BLaER1 (cell line): ENCODE results near the gene PSMD3.

Experiments used
- H3K27ac ChIP-seq: shearing (Covaris generic); formaldehyde crosslinking; 2 replicates; pipeline ENCODE4 v1.8.1; 2022
- H3K27me3 ChIP-seq: shearing (Covaris generic); formaldehyde crosslinking; 2 replicates; pipeline ENCODE4 v1.8.1; 2022
- H3K36me3 ChIP-seq: shearing (Covaris generic); formaldehyde crosslinking; 2 replicates; pipeline ENCODE4 v1.8.1; 2022
- H3K4me1 ChIP-seq: shearing (Covaris generic); formaldehyde crosslinking; 2 replicates; pipeline ENCODE4 v1.8.1; 2022
- H3K4me2 ChIP-seq: shearing (Covaris generic); formaldehyde crosslinking; 2 replicates; pipeline ENCODE4 v1.8.1; 2022
- H3K4me3 ChIP-seq: shearing (Covaris generic); formaldehyde crosslinking; 2 replicates; pipeline ENCODE4 v1.8.1; 2022
- H3K9ac ChIP-seq: shearing (Covaris generic); formaldehyde crosslinking; 2 replicates; pipeline ENCODE4 v1.8.1; 2022
- H3K9me3 ChIP-seq: shearing (Covaris generic); formaldehyde crosslinking; 2 replicates; pipeline ENCODE4 v1.8.1; 2022
- H4K20me1 ChIP-seq: shearing (Covaris generic); formaldehyde crosslinking; 2 replicates; pipeline ENCODE4 v1.8.1; 2022
- Cebpa-rat ChIP-seq: shearing (Covaris generic); IDR thresholded peaks from 2 replicates; pipeline ENCODE4 v1.8.1; 2022

PSMD3 gene

GRCh38 chr17:40021451-40021971 lies 40.9 kb downstream of the PSMD3 start:
- TF ChIP-seq Cebpa-rat, result no peak
- Histone ChIP-seq H3K27ac (no peak overlapping the region), H3K9me3 (no peaks in the 10 kb centered on the region), H3K4me3 (no peak overlapping the region), H3K27me3 (no peaks in the 10 kb centered on the region), H3K4me2 (no peak overlapping the region), H3K4me1 (no peaks in the 10 kb centered on the region), H3K36me3 (peaks cover 85% of the 10 kb centered on the region), H4K20me1 (no peaks in the 10 kb centered on the region), H3K9ac (peak overlapping the region; percentile 34; the same call in 1 of the 2 replicates)

GRCh38 chr17:40022497-40022896 lies 41.9 kb downstream of the PSMD3 start:
- Histone ChIP-seq H4K20me1 (no peaks in the 10 kb centered on the region), H3K9ac (no peak overlapping the region), H3K4me3 (no peak overlapping the region), H3K4me2 (no peak overlapping the region), H3K9me3 (no peaks in the 10 kb centered on the region), H3K27me3 (no peaks in the 10 kb centered on the region), H3K36me3 (peaks cover 90% of the 10 kb centered on the region), H3K27ac (no peak overlapping the region), H3K4me1 (no peaks in the 10 kb centered on the region)
- TF ChIP-seq Cebpa-rat, result no peak

GRCh38 chr17:40022961-40023541 lies 42.4 kb downstream of the PSMD3 start:
- no peak for TF ChIP-seq Cebpa-rat
- no peak overlapping the region for H3K4me2 ChIP-seq
- no peak overlapping the region for H3K27ac ChIP-seq
- no peaks in the 10 kb centered on the region for H3K4me1 ChIP-seq
- no peaks in the 10 kb centered on the region for H4K20me1 ChIP-seq
- no peak overlapping the region for H3K9ac ChIP-seq
- peaks cover 93% of the 10 kb centered on the region for H3K36me3 ChIP-seq
- no peaks in the 10 kb centered on the region for H3K9me3 ChIP-seq
- H3K27me3 ChIP-seq, result no peaks in the 10 kb centered on the region
- no peak overlapping the region for H3K4me3 ChIP-seq

- no peaks in the 10 kb centered on the region for H3K27me3 ChIP-seq
- no peak overlapping the region for H3K4me3 ChIP-seq
- no peak overlapping the region for H3K4me2 ChIP-seq
- H3K9ac ChIP-seq, result no peak overlapping the region
- no peaks in the 10 kb centered on the region for H3K4me1 ChIP-seq
- H3K9me3 ChIP-seq, result no peaks in the 10 kb centered on the region
- TF ChIP-seq Cebpa-rat, result no peak
- H3K27ac ChIP-seq, result no peak overlapping the region
- no peaks in the 10 kb centered on the region for H4K20me1 ChIP-seq
- peaks cover 99% of the 10 kb centered on the region for H3K36me3 ChIP-seq
Measured at GRCh38 chr17:40023590-40024292, 43.1 kb downstream of the PSMD3 start.

- no peaks in the 10 kb centered on the region for H3K9me3 ChIP-seq
- no peaks in the 10 kb centered on the region for H3K4me1 ChIP-seq
- no peak overlapping the region for H3K27ac ChIP-seq
- H3K36me3 ChIP-seq, result peaks cover 99% of the 10 kb centered on the region
- H3K4me2 ChIP-seq, result no peak overlapping the region
- H3K4me3 ChIP-seq, result no peak overlapping the region
- TF ChIP-seq Cebpa-rat, result no peak
- H3K27me3 ChIP-seq, result no peaks in the 10 kb centered on the region
- H3K9ac ChIP-seq, result no peak overlapping the region
- no peaks in the 10 kb centered on the region for H4K20me1 ChIP-seq
Measured at GRCh38 chr17:40024901-40025300, 44.3 kb downstream of the PSMD3 start.

GRCh38 chr17:40025559-40025958 lies 45.0 kb downstream of the PSMD3 start:
- Histone ChIP-seq H3K36me3 (peaks cover 99% of the 10 kb centered on the region), H3K9me3 (no peaks in the 10 kb centered on the region), H3K27ac (no peak overlapping the region), H3K4me2 (no peak overlapping the region), H3K27me3 (no peaks in the 10 kb centered on the region), H3K4me3 (no peak overlapping the region), H3K4me1 (peaks cover under 1% of the 10 kb centered on the region; the same call in 1 of the 2 replicates), H3K9ac (peak overlapping the region; percentile 9; the same call in 1 of the 2 replicates), H4K20me1 (no peaks in the 10 kb centered on the region)
- TF ChIP-seq Cebpa-rat, result no peak

- Histone ChIP-seq H3K4me1 (peaks cover 7% of the 10 kb centered on the region), H3K9ac (no peak overlapping the region; the same call in 1 of the 2 replicates), H3K27ac (no peak overlapping the region), H3K9me3 (no peaks in the 10 kb centered on the region), H3K27me3 (no peaks in the 10 kb centered on the region), H3K36me3 (peaks cover 99% of the 10 kb centered on the region), H4K20me1 (no peaks in the 10 kb centered on the region), H3K4me2 (no peak overlapping the region), H3K4me3 (no peak overlapping the region)
- no peak for TF ChIP-seq Cebpa-rat
Measured at GRCh38 chr17:40025991-40026815, 45.6 kb downstream of the PSMD3 start.

- Histone ChIP-seq H3K36me3 (peaks cover 99% of the 10 kb centered on the region), H3K27ac (no peak overlapping the region)
Measured at GRCh38 chr17:40026816-40027613, 46.4 kb downstream of the PSMD3 start.

GRCh38 chr17:40027614-40028012 lies 47.0 kb downstream of the PSMD3 start:
- Histone ChIP-seq H3K4me3 (no peak overlapping the region), H3K27me3 (no peaks in the 10 kb centered on the region), H3K4me2 (no peak overlapping the region), H3K27ac (no peak overlapping the region), H3K36me3 (peaks cover 99% of the 10 kb centered on the region), H4K20me1 (no peaks in the 10 kb centered on the region), H3K9ac (0 out of 2 replicates have a peak overlapping the region, but pooled peaks have one; percentile 29), H3K4me1 (peaks cover 18% of the 10 kb centered on the region), H3K9me3 (no peaks in the 10 kb centered on the region)
- TF ChIP-seq Cebpa-rat, result no peak

More at GRCh38 chr17:40026816-40027613, 46.4 kb downstream of the PSMD3 start:
- H4K20me1 ChIP-seq, result no peaks in the 10 kb centered on the region
- H3K27me3 ChIP-seq, result no peaks in the 10 kb centered on the region
- peaks cover 15% of the 10 kb centered on the region for H3K4me1 ChIP-seq
- TF ChIP-seq Cebpa-rat, result no peak
- H3K9ac ChIP-seq, result no peak overlapping the region
- H3K4me2 ChIP-seq, result no peak overlapping the region
- H3K4me3 ChIP-seq, result no peak overlapping the region
- H3K9me3 ChIP-seq, result no peaks in the 10 kb centered on the region
